GM23248 (cell line): ENCODE data around the gene CWC27.

Experiments
- EZH2 ChIP-seq: fragments of 200-600 bp; sonication (generic); IDR thresholded peaks from 2 replicates; pipeline ENCODE4 v1.6.1; 2018; ENCODE audit warnings: antibody characterized with exemption, mild to moderate bottlenecking; ENCODE audit not compliant: insufficient read depth, poor library complexity, severe bottlenecking
- EZH2phosphoT487 ChIP-seq: fragments of 200-600 bp; sonication (generic); IDR thresholded peaks from 2 replicates; pipeline ENCODE4 v1.6.1; 2018; ENCODE audit warnings: antibody characterized with exemption, moderate library complexity, mild to moderate bottlenecking, low read depth; ENCODE audit not compliant: insufficient read depth

DNA sequence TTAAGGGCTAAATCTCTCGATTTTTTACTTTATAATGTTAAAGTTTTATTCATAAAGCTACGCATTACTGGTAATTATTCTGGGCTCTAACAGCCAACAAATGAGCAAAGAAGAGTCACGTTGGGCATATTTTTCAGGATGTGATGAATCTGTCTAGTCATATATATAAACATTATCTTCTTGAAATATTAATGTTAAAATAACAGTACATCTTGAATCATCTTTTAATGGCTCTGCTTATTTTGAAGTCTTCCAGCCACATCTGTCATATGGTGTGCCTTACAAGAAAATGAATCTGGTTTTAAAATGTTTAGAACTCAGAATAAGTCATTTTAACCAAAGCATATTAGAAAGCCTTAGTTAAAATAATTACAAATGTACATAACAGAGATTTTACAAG, 96.9 kb downstream of the CWC27 start:
- TF ChIP-seq EZH2: no peak
- no peak for TF ChIP-seq EZH2phosphoT487
